HepG2 (cell line): ENCODE measurements around the gene TNFRSF6B. TPM values are rescaled to one million over a fixed set of nuclear protein-coding genes. Genes with fewer than 3 reads are reported as not detected.

ENCODE experiments used
- GPBP1L1 ChIP-seq: sonication (generic); formaldehyde crosslinking; IDR thresholded peaks from 2 replicates; pipeline ENCODE4 v1.5.0; 2020; ENCODE audit warnings: mild to moderate bottlenecking, missing genetic modification reagents
- JUN ChIP-seq: sonication (generic); formaldehyde crosslinking; IDR thresholded peaks from 2 replicates; pipeline ENCODE4 v1.4.0; 2020; ENCODE audit warnings: mild to moderate bottlenecking, missing genetic modification reagents
- MTF1 ChIP-seq: sonication (generic); formaldehyde crosslinking; IDR thresholded peaks from 2 replicates; pipeline ENCODE4 v1.5.0; 2020; ENCODE audit warnings: missing genetic modification reagents
- RAD51 ChIP-seq: fragments of 450-650 bp; IDR thresholded peaks from 2 replicates; pipeline ENCODE4 v1.6.1; 2016; ENCODE audit warnings: borderline replicate concordance
- SMARCC2 ChIP-seq: fragments of 450-650 bp; IDR thresholded peaks from 2 replicates; pipeline ENCODE4 v1.6.1; 2017; ENCODE audit warnings: antibody characterized with exemption, mild to moderate bottlenecking
- SYNCRIP ChIP-seq: fragments of 200-400 bp; formaldehyde crosslinking; IDR thresholded peaks from 2 replicates; pipeline ENCODE4 v1.6.1; 2018; ENCODE audit warnings: mild to moderate bottlenecking, low read depth, low read length; ENCODE audit not compliant: insufficient read depth
- YEATS4 ChIP-seq: sonication (generic); formaldehyde crosslinking; IDR thresholded peaks from 2 replicates; pipeline ENCODE4 v1.4.0; 2020; ENCODE audit warnings: missing genetic modification reagents, borderline replicate concordance
- ZNF331 ChIP-seq: sonication (generic); formaldehyde crosslinking; IDR thresholded peaks from 2 replicates; pipeline ENCODE4 v1.4.0; 2020; ENCODE audit warnings: missing genetic modification reagents
- ZNF576 ChIP-seq: sonication (generic); formaldehyde crosslinking; IDR thresholded peaks from 2 replicates; pipeline ENCODE4 v1.4.0; 2020; ENCODE audit warnings: mild to moderate bottlenecking, missing genetic modification reagents
- ZNF639 ChIP-seq: conservative IDR thresholded peaks from 2 replicates; pipeline ENCODE4 v1.6.1; 2018; ENCODE audit warnings: missing genetic modification reagents
- ZNF775 ChIP-seq: sonication (generic); formaldehyde crosslinking; IDR thresholded peaks from 2 replicates; pipeline ENCODE4 v1.4.0; 2020; ENCODE audit warnings: missing genetic modification reagents, mild to moderate bottlenecking, moderate library complexity, borderline replicate concordance
- ZNF878 ChIP-seq: sonication (generic); formaldehyde crosslinking; IDR thresholded peaks from 2 replicates; pipeline ENCODE4 v1.8.1; 2023; ENCODE audit warnings: mild to moderate bottlenecking, missing genetic modification reagents, moderate library complexity
- polyA plus RNA-seq, 8 experiments: library from polyadenylated mRNA; depleted of rRNA in 3 of 8; stranded (reverse) in 7 of 8; unstranded in 1 of 8; fragments of >200 nt; fragmentation: Illumina TruSeq in 4 of 8; extraction: Trizol in 4 of 8; gene quantifications; 2 replicates each; pipeline versions ENCODE4 v1.2.1 to v1.2.3, GENCODE V29; 2011 to 2016; ENCODE audit warnings: low read depth in 4 of 8, missing spikeins in 1 of 8, mixed read lengths in 1 of 8; ENCODE audit not compliant: insufficient read depth in 1 of 8
- total RNA-seq, 5 experiments: library from RNA; depleted of rRNA; stranded (reverse); fragments of >200 nt; fragmentation: Illumina TruSeq; extraction: Trizol; gene quantifications; 2 replicates each; pipeline ENCODE4 v1.2.3, GENCODE V29; 2016; ENCODE audit warnings: low read depth in 1 of 5
- TF ChIP-seq, protein P1 (sequence below): sonication (generic); formaldehyde crosslinking; IDR thresholded peaks from 2 replicates; pipeline ENCODE4 v1.5.0; 2020; ENCODE audit warnings: missing genetic modification reagents
- TF ChIP-seq, protein P2 (sequence below): sonication (generic); formaldehyde crosslinking; IDR thresholded peaks from 2 replicates; pipeline ENCODE4 v1.5.0; 2020; ENCODE audit warnings: missing genetic modification reagents
- TF ChIP-seq, protein P3 (sequence below), 2 experiments: fragments of 450-650 bp in 1 of 2; sonication (generic) in 1 of 2; formaldehyde crosslinking in 1 of 2; IDR thresholded peaks; 2 replicates each; pipeline versions ENCODE4 v1.6.1 to v1.8.0; 2016 to 2022; ENCODE audit warnings: antibody characterized with exemption in 1 of 2, mild to moderate bottlenecking in 1 of 2, missing genetic modification reagents in 1 of 2

TNFRSF6B gene
- total and polyA plus RNA-seq, 2 of the 13 experiments (the other 11 are each of a cell fraction or from before 2014, with no cell fraction given) = 0.24 TPM; not detected in 1

DNA sequence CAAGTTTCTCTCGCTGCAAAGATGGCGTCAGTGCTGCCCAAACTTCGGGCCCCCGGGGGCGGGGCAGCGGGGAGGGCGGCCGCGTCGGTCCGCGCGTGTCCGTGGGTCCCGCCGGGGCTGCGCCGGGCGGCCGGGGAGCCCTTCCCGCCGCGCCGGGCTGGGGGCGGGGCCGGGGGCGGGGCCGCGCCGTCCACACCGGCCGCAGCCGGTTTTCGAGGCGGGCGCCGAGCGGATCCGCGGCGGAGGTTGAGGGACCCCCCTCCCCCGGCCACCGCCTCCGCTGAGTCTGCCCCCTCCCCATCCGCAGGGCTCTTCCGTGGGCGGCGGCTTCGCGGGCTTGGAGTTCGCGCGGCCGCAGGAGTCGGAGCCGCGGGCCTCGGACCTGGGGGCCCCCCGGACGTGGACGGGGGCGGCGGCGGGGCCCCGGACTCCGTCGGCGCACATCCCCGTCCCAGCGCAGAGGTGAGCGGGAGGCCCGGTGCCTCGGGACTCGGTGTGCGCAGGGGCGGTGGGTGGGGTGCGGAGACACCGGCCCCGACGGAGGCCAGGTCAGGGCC lies 43.7 kb downstream of the TNFRSF6B start (continued):
- TF ChIP-seq, protein P1, sequence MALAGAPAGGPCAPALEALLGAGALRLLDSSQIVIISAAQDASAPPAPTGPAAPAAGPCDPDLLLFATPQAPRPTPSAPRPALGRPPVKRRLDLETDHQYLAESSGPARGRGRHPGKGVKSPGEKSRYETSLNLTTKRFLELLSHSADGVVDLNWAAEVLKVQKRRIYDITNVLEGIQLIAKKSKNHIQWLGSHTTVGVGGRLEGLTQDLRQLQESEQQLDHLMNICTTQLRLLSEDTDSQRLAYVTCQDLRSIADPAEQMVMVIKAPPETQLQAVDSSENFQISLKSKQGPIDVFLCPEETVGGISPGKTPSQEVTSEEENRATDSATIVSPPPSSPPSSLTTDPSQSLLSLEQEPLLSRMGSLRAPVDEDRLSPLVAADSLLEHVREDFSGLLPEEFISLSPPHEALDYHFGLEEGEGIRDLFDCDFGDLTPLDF (CRISPR knock-in tag) = no peak
- TF ChIP-seq JUN (CRISPR knock-in tag) (no peak), RAD51 (no peak), GPBP1L1 (no peak), ZNF331 (CRISPR knock-in tag) (no peak), ZNF878 (CRISPR knock-in tag) (no peak), MTF1 (CRISPR knock-in tag) (no peak), ZNF576 (CRISPR knock-in tag) (no peak), SMARCC2 (no peak), SYNCRIP (no peak), ZNF639 (CRISPR knock-in tag) (no peak), YEATS4 (no peak), ZNF775 (CRISPR knock-in tag) (no peak)
- TF ChIP-seq, protein P2, sequence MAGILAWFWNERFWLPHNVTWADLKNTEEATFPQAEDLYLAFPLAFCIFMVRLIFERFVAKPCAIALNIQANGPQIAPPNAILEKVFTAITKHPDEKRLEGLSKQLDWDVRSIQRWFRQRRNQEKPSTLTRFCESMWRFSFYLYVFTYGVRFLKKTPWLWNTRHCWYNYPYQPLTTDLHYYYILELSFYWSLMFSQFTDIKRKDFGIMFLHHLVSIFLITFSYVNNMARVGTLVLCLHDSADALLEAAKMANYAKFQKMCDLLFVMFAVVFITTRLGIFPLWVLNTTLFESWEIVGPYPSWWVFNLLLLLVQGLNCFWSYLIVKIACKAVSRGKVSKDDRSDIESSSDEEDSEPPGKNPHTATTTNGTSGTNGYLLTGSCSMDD (CRISPR knock-in tag) = no peak
- TF ChIP-seq, protein P3, sequence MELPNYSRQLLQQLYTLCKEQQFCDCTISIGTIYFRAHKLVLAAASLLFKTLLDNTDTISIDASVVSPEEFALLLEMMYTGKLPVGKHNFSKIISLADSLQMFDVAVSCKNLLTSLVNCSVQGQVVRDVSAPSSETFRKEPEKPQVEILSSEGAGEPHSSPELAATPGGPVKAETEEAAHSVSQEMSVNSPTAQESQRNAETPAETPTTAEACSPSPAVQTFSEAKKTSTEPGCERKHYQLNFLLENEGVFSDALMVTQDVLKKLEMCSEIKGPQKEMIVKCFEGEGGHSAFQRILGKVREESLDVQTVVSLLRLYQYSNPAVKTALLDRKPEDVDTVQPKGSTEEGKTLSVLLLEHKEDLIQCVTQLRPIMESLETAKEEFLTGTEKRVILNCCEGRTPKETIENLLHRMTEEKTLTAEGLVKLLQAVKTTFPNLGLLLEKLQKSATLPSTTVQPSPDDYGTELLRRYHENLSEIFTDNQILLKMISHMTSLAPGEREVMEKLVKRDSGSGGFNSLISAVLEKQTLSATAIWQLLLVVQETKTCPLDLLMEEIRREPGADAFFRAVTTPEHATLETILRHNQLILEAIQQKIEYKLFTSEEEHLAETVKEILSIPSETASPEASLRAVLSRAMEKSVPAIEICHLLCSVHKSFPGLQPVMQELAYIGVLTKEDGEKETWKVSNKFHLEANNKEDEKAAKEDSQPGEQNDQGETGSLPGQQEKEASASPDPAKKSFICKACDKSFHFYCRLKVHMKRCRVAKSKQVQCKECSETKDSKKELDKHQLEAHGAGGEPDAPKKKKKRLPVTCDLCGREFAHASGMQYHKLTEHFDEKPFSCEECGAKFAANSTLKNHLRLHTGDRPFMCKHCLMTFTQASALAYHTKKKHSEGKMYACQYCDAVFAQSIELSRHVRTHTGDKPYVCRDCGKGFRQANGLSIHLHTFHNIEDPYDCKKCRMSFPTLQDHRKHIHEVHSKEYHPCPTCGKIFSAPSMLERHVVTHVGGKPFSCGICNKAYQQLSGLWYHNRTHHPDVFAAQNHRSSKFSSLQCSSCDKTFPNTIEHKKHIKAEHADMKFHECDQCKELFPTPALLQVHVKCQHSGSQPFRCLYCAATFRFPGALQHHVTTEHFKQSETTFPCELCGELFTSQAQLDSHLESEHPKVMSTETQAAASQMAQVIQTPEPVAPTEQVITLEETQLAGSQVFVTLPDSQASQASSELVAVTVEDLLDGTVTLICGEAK (IDR thresholded peaks at IDR 0.05) = no peak
- TF ChIP-seq, protein P3 (CRISPR knock-in tag; IDR thresholded peaks at IDR 0.05) = no peak
